D341Med (cell line): ENCODE data around the gene CD55.
A peak's percentile ranks its signal among the peaks of the same experiment; 100 is the strongest.

Experiments used
- DNase-seq: peaks from one replicate; pipeline ENCODE4 v3.0.0; 2012; ENCODE audit warnings: low spot score

The CD55 gene

DNA sequence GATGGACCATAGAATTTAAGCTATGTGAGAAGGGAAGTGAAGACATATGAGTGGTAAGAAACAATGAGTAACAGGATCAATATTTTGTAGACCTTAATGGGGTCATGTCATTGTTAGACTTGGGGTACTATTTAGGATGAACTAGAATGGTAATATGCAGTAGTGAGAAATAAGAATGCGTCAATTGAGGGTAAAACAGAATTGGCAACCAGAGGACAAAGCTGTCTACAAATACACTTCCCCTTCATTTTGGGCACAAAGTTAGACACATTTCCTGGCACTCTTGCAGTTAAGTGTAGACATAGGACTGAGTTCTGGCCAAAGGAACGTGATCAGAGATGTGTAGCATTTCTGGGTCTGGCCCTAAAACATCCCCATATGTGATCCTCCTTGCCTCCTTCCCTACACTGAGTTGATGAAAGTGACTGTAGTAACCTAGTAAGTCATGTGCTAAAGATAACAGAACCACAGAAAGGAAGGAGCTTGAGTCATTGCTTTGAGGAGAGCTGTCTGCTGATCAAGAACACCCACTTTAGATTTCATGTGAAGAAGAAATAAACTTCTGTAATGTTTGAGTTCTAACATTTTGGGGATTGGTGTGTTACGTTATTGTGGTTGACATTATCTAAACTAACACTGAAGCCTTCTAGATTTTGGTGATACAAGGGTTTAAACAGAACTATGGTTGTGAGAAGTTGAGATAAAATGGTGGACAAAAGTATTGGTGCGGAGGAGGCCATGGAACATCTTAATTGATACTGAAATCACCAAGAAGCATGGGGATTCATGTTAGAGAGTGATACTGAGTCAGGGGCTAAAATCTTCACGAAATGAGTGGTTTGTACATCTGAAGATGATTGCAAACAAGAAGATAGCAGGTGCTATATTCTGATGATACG, 41.7 kb downstream of the CD55 start:
- DNase-seq, result no peak

- no peak for DNase-seq
Observed at GRCh38 chr1:207363871-207364270, 42.4 kb downstream of the CD55 start.

DNA sequence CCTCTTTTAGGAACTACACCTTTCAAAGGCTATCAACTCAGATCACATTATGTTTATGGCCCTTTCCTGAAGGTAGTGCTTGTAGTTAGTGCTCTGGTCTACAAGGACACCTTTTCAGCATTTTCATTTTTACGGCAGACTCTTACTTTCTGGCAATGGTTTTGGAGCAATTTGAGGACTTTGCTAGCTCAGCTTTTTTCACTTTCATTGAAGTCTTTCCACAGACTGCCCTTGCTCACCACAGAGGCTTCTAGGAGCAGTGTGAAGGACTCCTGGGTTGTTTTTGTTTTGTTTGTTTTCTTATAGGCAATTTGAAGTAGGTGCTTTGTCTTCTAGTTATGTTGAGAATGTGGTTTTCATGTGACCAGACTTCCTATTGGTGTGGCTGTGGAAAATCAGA, 43.1 kb downstream of the CD55 start:
- no peak for DNase-seq

GRCh38 chr1:207365063-207365462, 43.6 kb downstream of the CD55 start:
- DNase-seq, result no peak

- DNase-seq, result no peak
Observed at GRCh38 chr1:207366022-207366421, 44.5 kb downstream of the CD55 start.

GRCh38 chr1:207388721-207389120, 67.2 kb downstream of the CD55 start:
- DNase-seq, result no peak

DNA sequence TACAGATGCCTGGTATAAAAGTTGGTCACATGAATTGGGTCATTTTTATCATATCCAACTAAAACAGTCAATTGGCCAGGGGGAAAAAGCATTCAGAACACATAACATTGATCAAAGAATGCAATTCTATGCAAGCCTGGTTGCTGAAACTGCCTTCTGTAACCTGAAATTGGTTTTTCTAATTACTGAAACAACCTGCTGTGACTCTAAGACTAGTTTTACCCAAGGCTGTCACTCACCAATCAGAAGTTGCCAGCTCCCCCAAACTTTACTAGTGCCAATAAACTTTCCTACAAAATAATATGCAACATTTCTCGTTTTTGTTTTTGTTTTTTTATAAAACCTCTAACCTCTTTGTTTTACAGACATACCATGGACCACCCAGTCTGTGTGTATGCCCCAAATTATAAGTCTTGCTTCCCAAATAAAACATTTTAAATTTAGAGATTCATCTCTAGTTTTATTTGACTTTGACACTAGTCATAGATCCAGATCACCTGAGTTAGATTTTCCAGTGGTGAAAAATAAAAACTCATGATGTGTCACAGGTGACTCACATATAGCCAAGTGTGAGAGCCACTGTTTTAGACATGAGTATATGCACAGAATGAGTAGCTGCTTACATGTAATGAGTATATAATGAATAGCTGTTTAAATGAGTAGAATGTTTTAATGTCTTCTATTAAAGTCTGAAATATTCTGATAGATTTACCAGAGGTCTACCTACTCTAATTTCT, 68.4 kb downstream of the CD55 start:
- no peak for DNase-seq

DNA sequence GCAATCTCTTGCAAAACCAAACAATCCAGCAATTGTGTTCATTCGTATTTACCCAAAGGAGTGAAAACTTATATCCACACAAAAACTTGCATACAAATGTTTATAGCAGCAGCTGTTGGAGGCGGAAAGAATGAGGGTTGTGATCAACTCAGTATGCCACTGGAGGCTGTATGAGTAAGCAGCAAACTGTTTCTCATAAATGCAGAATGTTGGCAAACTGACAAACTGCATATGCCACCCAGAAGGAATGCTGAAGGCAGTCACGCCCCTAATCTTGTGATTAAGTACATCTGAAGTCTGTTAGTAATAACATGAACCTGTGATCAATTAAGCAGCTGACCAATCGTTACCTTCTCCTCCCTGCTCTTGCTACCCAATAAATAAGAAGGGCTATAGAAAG, 72.1 kb downstream of the CD55 start:
- no peak for DNase-seq

DNA sequence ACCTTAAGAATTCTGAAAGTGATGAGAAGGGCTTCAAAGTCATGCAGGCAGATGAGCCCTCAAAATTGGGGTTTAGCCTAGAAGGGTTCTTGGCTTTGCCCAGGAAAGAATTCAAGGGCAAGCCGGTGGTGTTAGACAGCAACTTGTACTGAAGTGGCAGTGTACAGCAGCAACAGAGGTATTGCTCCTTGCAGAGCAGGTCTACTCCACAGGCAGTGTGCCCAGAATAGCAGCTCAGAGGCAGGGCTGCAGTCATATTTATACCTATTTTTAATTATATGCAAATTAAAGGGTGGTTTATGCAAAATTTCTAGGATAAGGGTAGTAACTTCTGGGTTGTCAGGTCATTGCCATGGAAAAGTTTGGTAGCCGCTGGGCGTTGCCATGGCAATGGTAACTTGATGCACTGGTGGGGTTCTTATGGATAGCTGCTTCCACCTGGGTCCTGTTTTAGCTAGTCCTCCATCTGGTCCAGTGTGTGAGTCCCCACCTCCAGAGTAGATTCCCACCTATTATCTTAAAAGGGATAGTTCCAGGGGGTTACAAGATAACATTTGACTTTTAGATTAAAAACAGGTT, 74.8 kb downstream of the CD55 start:
- no peak for DNase-seq

- DNase-seq, result no peak
Observed at GRCh38 chr1:207397525-207397926, 76.0 kb downstream of the CD55 start.

GRCh38 chr1:207398986-207399385, 77.5 kb downstream of the CD55 start:
- no peak for DNase-seq

DNA sequence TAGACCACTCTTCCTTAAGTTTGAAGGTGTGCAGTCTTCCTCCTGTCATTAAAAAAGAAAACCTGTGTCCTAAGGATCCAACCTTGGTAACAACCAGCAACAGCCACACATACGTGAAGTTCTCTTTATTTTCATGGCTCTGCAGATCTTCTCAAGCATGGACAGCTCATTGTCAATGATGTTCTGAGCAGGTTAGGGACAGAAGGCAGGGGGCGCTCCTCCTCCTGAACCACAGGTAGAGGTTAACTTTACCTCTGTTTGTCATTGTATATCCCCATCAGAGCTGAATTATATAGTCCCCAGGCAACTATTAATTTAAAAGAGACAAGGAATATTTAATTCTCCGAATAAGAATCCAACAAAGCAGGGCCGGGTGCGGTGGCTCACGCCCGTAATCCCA, 80.1 kb downstream of the CD55 start:
- DNase-seq, result no peak

GRCh38 chr1:207402744-207403143, 81.3 kb downstream of the CD55 start:
- DNase-seq, result no peak

DNA sequence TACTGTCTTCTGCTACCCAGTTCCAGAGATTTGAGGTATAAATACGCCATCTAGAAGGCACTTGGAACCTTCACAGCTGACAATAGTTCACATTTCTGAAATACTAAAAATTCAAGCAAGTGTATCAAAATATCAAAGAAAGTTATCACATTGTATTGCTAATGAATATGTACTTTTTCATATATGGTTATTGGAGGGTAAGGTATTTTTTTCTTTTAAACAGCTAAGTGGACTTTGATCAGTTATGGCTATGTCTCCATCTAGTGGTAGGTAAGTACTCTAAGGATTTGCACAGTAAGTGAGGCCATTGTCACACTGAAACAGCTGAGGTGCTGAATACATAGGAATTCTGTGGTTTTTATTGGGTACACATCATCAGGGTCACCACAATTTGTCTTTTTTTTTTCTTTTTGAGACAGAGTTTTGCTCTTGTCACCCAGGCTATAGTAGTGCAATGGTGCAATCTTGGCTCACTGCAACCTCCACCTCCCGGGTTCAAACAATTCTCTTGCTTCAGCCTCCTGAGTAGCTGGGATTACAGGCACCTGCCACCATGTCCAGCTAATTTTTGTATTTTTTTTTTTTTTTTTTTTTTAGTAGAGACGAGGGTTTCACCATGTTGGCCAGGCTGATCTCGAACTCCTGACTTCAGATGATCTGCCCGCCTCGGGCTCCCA, 83.5 kb downstream of the CD55 start:
- peak; percentile 57 for DNase-seq

DNA sequence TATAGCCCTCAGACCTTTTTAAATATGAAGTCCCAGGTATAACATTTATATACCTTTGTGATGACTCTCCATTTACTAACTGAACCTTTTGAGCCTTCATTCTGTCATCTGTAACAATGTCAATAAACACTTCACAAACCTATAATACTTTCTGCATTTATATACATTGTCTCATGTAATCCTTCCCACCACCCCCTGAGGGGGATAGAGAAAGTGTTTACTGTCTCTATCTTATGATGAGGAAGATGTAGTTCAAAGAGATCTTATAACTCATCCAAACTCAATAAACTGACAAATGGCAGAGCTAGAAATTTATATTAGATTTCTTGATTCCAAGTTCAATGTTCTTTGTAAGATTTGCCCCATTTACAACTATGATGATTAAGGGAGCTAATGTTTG, 84.3 kb downstream of the CD55 start:
- DNase-seq, result no peak

- DNase-seq, result no peak
Observed at GRCh38 chr1:207407655-207408260, 86.3 kb downstream of the CD55 start.
